NCI-H2227 treated with DMSO at 0.1 percent for 48 hours (cell line): ENCODE data around the gene MAP3K1.

Experiments
- DNase-seq: peaks from one replicate; lab custom pipeline; 2025; lab: John Stamatoyannopoulos, UW

MAP3K1 gene

DNA sequence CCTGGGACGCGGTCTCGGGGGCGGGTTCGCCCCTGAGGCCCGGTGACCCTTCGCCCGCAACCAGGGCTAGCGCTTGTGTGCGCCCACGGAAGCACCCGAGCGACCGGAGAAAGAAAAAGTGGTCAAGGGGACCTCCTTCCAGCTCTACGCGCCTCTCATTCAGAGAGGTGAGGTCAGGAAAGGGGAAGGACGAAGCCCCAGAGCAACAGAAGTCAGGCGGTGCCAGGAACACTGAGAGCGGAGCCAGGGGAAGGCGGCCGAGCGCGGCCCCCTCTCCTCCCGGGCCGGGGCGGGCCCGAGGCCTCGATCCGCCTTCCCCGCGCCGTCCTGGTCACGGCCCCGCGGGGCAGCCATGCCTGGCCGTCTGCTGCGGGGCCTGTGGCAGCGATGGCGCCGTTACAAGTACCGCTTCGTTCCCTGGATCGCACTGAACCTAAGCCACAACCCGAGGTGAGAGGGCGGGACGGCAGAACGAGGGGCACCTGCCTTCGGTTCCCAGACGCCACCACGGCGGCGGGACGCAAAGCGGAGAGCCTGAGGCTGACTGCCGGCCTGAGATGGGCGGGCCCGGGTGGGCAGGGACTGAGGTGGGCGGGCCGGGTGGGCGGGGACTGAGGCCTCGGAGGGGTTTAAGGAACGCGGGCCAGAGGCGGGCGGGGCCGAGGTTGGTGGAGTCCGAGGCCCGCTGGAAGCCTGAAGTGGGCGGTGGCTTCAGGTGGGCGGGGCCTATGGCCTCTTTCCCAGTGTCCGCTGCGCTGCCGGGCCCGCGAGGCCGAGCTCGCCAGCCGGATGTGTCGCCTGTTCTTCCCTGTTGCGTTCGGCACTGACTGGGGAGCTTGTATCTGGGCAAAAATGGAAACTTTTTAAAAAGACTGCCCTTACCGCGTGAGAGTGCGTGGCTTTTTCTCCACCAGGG is 94.2 kb downstream of the MAP3K1 start, which contains the start of gene SETD9:
SETD9 (plus strand) TSS at position 303 of the 916 bp plus-strand sequence; CDS start at position 353, 50 bp downstream.
- DNase-seq = peak; percentile 88

DNA sequence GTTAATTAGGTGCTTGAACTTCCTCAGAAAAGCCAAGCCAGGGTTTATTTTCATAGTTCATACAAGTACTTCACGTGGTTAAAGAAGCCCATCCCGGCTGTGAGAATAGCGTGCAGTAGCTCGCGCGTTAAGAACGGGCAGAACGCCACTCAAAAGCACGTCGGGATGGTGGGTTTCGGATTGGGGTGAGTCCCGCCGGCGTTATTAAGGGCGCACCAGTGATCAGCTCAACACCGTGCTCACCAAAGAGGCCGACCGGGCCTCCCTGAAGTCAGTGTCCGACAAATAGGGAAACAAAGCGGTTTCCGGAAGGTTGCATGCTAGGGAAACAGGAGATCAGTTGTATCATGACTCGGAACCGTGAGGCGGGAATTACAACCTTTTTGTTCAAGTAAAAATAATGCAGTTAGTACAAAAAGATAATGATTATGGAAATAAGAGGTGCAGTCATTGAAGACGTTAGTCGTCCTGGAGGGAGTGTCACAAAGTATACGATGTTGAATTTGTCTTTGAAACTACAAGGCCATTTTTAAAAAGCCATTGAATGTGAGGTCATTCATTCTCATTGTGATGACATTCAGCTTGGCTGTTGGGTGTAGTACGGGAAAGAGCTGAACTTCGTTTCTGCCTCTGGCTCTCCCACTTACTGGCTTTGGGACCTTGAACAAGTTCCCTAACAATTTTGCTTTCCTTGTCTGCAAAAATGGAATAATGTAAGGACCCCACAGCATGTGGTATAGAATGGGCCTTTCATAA is 95.0 kb downstream of the MAP3K1 start:
- DNase-seq = peak; percentile 74

DNA sequence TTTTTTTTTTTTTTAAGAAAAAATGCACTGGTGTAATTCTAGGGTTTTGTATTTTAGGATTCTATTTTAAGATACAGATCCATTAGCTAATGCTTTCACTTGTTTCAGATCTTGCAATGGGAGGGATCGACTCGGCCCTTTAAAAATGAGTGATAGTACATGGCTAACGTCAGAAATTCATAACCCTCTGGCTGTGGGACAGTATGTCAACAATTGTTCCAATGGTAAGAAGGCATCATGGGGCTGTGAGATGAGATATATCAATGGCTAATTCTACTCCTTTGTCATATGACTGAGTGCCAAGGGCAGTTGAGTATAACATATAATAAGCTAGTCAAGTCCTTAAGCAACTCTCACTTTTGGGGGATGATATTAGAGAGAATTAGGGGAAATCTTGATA is 98.4 kb downstream of the MAP3K1 start:
- DNase-seq = no peak

GRCh38 chr5:56914678-56915077 is 99.3 kb downstream of the MAP3K1 start:
- no peak for DNase-seq

DNA sequence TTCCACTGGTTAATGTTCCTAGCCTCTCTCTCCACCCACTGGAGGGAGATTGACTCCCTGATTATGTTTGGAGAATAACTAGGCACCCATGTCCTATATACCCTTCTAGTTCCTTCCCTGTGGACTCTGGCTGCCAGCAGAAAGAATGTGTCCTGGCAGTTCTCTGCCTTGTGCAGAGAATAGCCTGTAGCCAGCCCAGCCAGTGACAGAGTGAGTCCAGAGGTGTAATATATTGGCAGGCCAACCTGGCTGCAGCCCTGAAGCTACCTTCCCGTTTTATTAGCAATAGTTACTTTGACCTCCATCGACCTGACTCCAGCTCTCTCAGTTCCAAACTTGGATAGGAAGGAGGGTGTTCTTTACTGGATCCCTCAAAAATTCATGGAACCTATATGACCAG is 102.2 kb downstream of the MAP3K1 start:
- no peak for DNase-seq

GRCh38 chr5:56918054-56918453 is 102.7 kb downstream of the MAP3K1 start:
- no peak for DNase-seq

DNA sequence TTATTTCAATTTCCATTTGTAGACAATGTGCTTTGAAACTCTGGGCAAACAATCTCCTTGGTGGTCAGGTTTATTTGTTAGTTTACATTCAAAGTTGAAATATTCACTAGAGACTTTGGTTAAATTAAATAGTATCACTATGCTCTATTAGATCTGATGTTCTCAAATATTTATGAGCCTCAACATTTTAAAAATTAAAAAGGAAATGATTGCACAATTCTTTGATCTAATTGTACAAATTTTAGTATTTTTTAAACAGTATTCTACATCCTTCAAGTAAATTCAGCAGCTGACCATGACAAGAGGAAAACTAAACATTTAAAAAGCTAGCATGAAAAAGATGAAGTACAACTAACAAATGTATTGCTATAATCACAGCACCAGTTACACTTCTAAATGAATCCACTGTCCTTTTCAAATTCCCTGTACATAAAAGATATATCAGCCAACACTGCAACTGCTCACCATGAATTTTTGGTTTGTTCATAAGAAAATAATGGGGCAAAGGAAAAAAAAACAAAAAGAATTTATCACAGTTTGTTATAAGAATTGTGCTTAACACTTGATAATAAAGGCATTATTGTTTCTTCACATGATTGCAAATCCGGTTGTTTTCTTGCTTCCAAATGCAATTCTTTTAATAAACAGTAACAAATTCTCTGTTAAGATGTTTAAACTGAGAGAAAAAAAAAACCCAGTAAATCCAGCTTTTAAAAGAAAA is 104.8 kb downstream of the MAP3K1 start:
- no peak for DNase-seq

DNA sequence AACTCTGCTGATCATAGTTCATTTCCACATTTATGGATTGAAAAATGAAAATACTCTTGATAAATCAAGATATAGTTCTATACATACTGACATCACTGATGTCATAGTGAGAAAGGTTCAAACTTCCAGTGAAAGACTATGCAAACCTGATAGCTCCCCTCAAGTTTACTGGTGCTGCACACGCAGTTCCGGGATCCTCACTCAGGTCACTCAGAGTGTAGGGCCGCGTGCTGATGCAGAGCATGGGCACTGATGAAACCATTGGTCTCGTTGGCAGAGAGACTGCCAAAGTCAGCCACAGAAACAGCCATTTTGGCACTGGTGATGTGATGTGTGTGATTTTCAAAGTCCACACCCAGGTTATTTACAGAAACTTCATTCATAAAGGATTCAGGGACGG is 107.6 kb downstream of the MAP3K1 start:
- no peak for DNase-seq

- no peak for DNase-seq
Observed at GRCh38 chr5:56934325-56934724, 119.0 kb downstream of the MAP3K1 start.

GRCh38 chr5:56938858-56939257 is 123.5 kb downstream of the MAP3K1 start:
- DNase-seq = no peak

DNA sequence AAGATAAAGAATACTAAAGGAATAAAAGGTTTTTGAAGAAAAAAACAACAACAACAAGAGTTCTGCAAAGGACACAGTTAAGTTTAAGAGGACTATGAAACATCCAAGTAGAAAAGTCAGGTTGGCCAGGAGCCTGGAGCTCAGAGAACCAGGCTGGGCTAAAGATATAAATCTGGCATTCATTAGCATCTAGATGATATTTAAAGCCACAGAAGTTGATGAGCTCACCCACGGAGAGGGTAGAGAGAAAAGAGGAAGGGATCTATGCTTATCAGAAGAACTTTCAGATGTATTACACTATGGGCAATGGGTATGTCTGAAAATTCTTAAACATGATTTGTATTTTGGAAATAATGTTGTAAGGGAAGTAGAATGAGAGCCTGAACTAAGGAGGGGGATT is 126.6 kb downstream of the MAP3K1 start:
- DNase-seq = no peak
